ENCODE measurements around the gene KRT15.

DNA sequence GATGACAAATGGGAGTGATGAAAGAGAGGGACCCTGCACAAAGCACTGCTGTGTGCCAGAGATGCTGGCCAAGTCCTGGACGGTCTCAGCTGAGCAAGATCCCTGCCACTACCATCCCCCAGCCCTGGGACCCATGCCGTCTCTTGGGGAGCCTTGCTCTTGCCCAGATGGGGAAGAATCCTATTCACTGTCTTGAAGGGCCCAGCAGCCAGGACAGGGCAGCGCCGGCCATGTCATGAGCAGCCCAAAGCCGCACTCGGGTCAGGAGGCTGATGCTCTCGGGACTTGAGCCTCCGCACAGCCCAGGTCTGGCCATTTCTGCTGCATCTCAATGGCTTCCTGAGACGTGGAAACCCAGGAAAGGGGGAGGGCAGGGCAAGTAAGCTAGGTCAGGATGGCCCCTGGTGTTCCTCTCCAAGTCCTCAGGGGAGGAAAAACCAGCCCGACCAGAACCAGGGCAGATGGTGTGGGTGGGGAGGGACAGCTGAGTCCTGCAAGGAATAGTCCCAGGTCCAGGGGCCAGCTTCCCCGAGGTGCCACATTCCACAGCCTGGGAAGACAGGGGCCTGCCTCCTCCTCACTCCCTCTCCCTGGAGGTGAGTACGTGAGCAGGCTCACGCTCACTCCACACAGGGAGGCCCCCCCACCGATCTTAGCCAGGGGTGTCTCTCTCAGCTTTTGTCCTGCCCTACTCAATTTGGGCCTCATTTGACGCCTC is 17.2 kb upstream of the KRT15 start:
- TF ChIP-seq, protein P1, sequence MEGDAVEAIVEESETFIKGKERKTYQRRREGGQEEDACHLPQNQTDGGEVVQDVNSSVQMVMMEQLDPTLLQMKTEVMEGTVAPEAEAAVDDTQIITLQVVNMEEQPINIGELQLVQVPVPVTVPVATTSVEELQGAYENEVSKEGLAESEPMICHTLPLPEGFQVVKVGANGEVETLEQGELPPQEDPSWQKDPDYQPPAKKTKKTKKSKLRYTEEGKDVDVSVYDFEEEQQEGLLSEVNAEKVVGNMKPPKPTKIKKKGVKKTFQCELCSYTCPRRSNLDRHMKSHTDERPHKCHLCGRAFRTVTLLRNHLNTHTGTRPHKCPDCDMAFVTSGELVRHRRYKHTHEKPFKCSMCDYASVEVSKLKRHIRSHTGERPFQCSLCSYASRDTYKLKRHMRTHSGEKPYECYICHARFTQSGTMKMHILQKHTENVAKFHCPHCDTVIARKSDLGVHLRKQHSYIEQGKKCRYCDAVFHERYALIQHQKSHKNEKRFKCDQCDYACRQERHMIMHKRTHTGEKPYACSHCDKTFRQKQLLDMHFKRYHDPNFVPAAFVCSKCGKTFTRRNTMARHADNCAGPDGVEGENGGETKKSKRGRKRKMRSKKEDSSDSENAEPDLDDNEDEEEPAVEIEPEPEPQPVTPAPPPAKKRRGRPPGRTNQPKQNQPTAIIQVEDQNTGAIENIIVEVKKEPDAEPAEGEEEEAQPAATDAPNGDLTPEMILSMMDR (IDR thresholded peaks at IDR 0.05) = no peak
- no peak for TF ChIP-seq POLR2A (IDR thresholded peaks at IDR 0.05)

Measured in right lobe of liver (tissue), 4 donors.